Measurements from ENCODE around the gene PCNT. TPM values are rescaled to one million over a fixed set of nuclear protein-coding genes. Genes with fewer than 3 reads are reported as not detected.

PCNT gene
- total and polyA plus RNA-seq, 10 of the 15 experiments (the other 5 are each of a cell fraction or from before 2014, with no cell fraction given) = 2.9 to 39.6 (median 20.5) TPM

- peak; percentile 28 for ATAC-seq
- peak; percentile 77 for TF ChIP-seq CREM (IDR thresholded peaks at IDR 0.05; ENCODE audit: low read depth)
- peak; percentile 58 for TF ChIP-seq RUNX3 (IDR thresholded peaks at IDR 0.05; ENCODE audit: low read length)
- no peak for TF ChIP-seq KDM1A (IDR thresholded peaks at IDR 0.05; ENCODE audit: borderline replicate concordance)
- TF ChIP-seq RAD21 (IDR thresholded peaks at IDR 0.05; ENCODE audit: insufficient read depth, low read depth, low read length) = no peak
- TF ChIP-seq HDAC6 (IDR thresholded peaks at IDR 0.05; ENCODE audit: unreplicated experiment) = no peak
- TF ChIP-seq TCF12 (IDR thresholded peaks at IDR 0.05; ENCODE audit: low read depth, low read length) = peak; percentile 90
- TF ChIP-seq POU2F2 (IDR thresholded peaks at IDR 0.05; ENCODE audit: borderline replicate concordance, low read depth, low read length) = no peak
- TF ChIP-seq EP300 (IDR thresholded peaks at IDR 0.05; ENCODE audit: borderline replicate concordance in 1 of 2, control insufficient read depth in 1 of 2, low read depth in 2 of 2, low read length in 2 of 2) = peak; percentile 60 to 72; a peak in 3 of 4 replicates
- TF ChIP-seq KAT2A (conservative IDR thresholded peaks at IDR 0.05; ENCODE audit: control insufficient read depth, low read depth, low read length) = no peak
- peak; percentile 47 for TF ChIP-seq IKZF1 (conservative IDR thresholded peaks at IDR 0.05)
- peak; percentile 27 to 67; a peak in 2 of 4 replicates for TF ChIP-seq BHLHE40 (IDR thresholded peaks at IDR 0.05; ENCODE audit: borderline replicate concordance in 1 of 2, low read depth in 2 of 2, low read length in 1 of 2)
- TF ChIP-seq BCL3 (IDR thresholded peaks at IDR 0.05; ENCODE audit: borderline replicate concordance, insufficient read depth, low read depth, low read length, poor library complexity, severe bottlenecking) = peak; percentile 43
- peak in 1 of 3 experiments; percentile 14; a peak in 1 of 6 replicates for TF ChIP-seq CTCF (IDR thresholded peaks at IDR 0.05 in 2 of 3, conservative IDR thresholded peaks at IDR 0.05 in 1 of 3; ENCODE audit: control insufficient read depth in 2 of 3, extremely low read depth in 1 of 3, insufficient read depth in 1 of 3, low read depth in 3 of 3, low read length in 3 of 3)
- TF ChIP-seq BCL11A (IDR thresholded peaks at IDR 0.05; ENCODE audit: low read depth, low read length) = 0 out of 2 replicates have a peak, but pooled peaks have one; percentile 7
- TF ChIP-seq RBBP5 (conservative IDR thresholded peaks at IDR 0.05) = no peak
- 0 out of 2 replicates have a peak, but pooled peaks have one; percentile 32 for TF ChIP-seq EED (IDR thresholded peaks at IDR 0.05; ENCODE audit: low read depth)
- peak; percentile 55; the same call in 1 of the 2 replicates for TF ChIP-seq NFIC (IDR thresholded peaks at IDR 0.05; ENCODE audit: low read depth, low read length)
- peak; percentile 97 for TF ChIP-seq ZBTB33 (IDR thresholded peaks at IDR 0.05)
Observed at GRCh38 chr21:46371204-46372013, 47.5 kb downstream of the PCNT start.

More at GRCh38 chr21:46371204-46372013, 47.5 kb downstream of the PCNT start:
- H3K36me3 ChIP-seq (ENCODE audit: control insufficient read depth in 2 of 2, insufficient read depth in 2 of 2, low read length in 1 of 2) = peaks cover 8 to 25% of the 10 kb centered on the region in 2 experiments
- ChIA-PET POLR2A (interaction anchor here (0.7 kb wide), 1 partner anchor 49 kb away, joined by 4 read pairs; no protein-coding TSS in a partner anchor), CTCF (no interaction called here), SMC1A (ENCODE audit: uncharacterized antibody, unreplicated experiment) (interaction anchor here (0.7 kb wide), 1 partner anchor 142 kb away, joined by 4 read pairs; no protein-coding TSS in a partner anchor), RAD21 (ENCODE audit: unreplicated experiment) (interaction anchor here (1.6 kb wide), 1 partner anchor 129 kb away, joined by 3 read pairs; no protein-coding TSS in a partner anchor)
- in situ Hi-C loops (cut with MboI) = no loop called here
- BruUV-seq (replicated peaks) = no TSS peak
- WGBS (ENCODE audit: insufficient coverage, insufficient replicate concordance, low lambda C conversion rate, missing lambda C conversion rate) = 54% methylated on average over 14 of the region's 16 CpGs
- H3K27ac ChIP-seq (ENCODE audit: control insufficient read depth, insufficient read depth) = no peak overlapping the region
- H2AFZ ChIP-seq (ENCODE audit: control insufficient read depth, low read depth, low read length) = no peak overlapping the region
- H3K79me2 ChIP-seq (ENCODE audit: control insufficient read depth, insufficient read depth, low read length) = peaks cover 25% of the 10 kb centered on the region
- H3K4me3 ChIP-seq = no peak overlapping the region
- no peaks in the 10 kb centered on the region for H3K27me3 ChIP-seq (replicated peaks in 1 of 2; ENCODE audit: control insufficient read depth in 2 of 2, insufficient read depth in 2 of 2, low read length in 1 of 2)
- H3K9ac ChIP-seq (ENCODE audit: control insufficient read depth, insufficient read depth, low read length) = no peak overlapping the region
- FAIRE-seq = no peak
- peaks cover 31% of the 10 kb centered on the region for H3K4me1 ChIP-seq (ENCODE audit: control insufficient read depth, insufficient read depth, low read length)
- peak overlapping the region; percentile 20; the same call in 1 of the 2 replicates for H3K4me2 ChIP-seq (ENCODE audit: control insufficient read depth, insufficient read depth)
- DNase-seq (ENCODE audit: low read depth, low spot score) = no peak
- H3K9me3 ChIP-seq (replicated peaks; ENCODE audit: control insufficient read depth, insufficient read depth, low read length) = no peaks in the 10 kb centered on the region
- intact Hi-C loops (cut with micrococcal nuclease; ENCODE audit: unreplicated experiment) = no loop called here
- no peaks in the 10 kb centered on the region for H4K20me1 ChIP-seq (ENCODE audit: control insufficient read depth, insufficient read depth)
